ENCODE measurements around the gene PRR18.
"Not testable (repeated sequence)": the region's sequence is repeated elsewhere in the genome, so short reads cannot be mapped to it uniquely, and the experiment has no call there.

PRR18 gene, protein sequence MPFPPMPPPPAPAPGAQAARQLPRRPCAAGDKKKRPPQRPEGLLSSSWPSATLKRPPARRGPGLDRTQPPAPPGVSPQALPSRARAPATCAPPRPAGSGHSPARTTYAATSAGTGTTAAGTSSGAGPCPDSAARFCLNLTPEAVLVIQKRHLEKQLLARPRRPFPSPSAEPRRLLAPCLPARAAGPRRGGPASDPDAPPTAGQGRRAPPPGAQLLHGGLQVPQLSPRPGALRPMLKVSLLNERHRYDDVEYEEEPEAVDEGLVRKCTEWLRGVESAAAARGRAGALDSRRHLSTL

DNA sequence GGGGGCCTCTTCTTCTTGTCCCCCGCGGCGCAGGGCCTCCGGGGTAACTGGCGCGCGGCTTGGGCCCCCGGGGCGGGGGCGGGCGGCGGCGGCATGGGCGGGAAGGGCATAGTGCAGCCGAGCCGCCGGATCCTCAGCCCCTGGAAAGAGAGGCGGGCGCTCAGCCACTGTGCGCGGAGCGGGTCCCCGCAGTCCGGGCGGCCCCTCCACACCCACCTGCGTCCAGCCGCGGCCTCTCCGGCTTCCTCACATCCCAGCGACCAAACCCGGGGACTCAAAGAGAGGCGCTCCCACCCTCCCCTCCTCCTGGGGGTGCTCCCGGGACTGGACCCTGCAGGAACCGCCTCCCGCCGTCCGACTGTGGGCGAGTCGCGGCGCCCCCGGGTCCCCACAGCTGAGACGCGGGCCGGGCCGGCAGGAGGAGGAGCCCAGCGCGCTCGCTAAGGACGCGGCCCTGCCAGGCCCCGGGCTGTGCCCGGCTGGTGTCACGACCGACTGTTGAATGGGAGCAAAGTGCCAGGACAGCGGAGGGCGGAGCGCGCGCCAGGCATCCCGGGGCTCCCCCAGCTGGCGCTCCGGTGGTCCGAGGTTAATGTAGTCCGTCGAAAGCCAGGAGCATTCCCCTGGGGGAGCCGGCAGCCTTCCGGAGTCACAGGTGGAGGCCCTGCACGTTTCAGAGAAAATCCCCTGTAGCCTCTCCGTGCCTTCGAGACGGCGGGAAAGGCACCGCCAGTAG lies at the start of gene PRR18:
PRR18 (minus strand) TSS at position 360 of the 736 bp plus-strand sequence; CDS start at position 110, 250 bp downstream.
- DNase-seq (ENCODE audit: low read depth in 3 of 3), result no peak

DNA sequence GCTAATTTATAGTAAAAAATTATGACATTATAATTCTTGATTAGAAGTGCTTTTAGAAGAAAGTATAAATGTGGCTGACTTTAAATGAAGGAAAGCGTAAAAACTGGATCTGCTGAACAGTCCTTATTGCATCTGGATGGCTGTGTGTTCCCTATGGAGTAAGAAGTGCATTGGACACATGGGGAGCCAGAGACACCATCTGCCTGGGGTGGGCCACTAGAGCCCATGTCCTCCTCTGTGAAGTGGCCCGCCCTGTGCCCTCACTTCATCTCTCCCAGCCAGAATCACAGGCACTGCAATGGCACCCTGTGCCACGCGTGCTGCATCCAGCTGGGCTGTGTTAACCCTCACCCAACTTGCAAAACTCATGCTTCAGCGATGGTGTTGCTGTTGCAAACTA lies 47.4 kb upstream of the PRR18 start:
- DNase-seq (ENCODE audit: low read depth in 3 of 3), result no peak

DNA sequence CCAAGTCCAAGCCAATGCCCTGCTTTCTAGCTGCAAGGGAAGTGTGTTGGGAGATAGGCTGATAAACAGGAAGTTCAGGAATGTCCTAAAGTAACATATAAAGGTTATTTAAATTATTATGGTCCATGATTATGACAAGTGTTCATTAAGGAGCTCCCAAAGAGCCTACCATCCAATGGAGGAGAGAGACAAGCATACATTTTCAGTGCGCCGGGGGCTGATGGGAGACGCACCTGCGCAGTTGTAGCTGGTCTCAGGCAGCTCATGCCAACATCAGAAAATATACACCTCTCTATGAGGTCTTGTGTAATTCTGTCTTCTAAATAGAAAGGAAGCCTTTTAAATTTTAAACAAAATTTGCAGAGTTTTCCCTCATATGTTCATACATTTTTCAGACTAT lies 46.8 kb upstream of the PRR18 start:
- no peak for DNase-seq (ENCODE audit: low read depth in 3 of 3)

DNA sequence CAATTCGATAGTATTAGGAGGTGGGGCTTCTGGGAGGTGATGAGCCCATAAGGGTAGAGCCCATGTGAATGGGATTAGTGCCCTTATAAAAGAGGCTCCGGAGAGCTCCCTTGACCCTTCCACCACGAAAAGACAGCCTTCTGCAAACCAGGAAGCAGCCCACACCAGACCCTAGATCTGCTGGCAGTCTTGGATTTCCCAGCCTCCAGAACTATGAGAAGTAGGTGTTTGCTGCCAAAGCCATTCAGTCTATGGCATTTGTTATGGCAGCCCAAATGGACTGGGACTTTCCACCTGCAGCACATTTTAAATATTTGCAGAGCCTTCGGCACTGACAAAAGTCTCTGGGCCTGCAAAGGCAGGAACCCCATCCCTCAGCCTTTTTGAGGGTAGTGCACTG lies 46.0 kb upstream of the PRR18 start:
- DNase-seq (ENCODE audit: low read depth in 3 of 3), result no peak

DNA sequence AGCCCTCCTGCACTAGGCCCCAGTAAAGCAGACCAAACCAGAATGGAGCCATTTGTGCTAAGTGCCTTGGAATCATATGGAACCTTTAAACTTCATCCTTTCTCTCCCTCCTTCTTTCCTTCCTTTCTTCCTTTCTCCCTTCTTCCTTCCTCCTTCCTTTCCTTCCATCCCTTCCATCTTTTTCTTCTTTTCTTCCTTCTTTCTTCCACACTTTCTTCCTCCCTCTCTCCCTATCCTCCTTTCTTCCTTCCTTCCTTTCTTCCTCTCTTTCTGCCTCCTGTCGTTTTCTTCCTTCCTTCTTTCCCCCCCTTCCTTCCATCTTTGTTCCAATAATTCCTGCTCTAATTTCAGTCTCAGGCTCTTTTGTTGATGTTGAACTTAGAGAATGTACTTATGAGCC lies 45.3 kb upstream of the PRR18 start:
- no peak for DNase-seq (ENCODE audit: low read depth in 3 of 3)

DNA sequence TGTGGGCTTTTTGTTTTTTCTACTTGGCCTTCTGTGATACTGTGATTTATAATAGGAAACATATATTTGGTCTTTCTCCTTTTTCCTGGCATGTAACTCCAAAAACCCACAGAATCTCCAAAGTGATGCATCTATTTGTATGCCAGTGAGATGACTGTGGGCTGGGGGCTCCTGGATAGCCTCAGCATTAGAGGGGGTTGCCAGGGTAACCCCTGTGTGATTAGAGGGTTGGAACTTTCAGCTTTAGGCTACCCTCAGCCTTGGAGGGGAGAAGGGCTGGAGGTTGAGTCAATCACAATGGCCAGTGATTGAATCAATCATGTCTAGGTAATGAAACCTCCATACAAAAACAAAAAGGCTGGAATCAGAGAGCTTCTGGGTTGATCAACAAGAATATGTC lies 44.7 kb upstream of the PRR18 start:
- no peak for DNase-seq (ENCODE audit: low read depth in 3 of 3)

DNA sequence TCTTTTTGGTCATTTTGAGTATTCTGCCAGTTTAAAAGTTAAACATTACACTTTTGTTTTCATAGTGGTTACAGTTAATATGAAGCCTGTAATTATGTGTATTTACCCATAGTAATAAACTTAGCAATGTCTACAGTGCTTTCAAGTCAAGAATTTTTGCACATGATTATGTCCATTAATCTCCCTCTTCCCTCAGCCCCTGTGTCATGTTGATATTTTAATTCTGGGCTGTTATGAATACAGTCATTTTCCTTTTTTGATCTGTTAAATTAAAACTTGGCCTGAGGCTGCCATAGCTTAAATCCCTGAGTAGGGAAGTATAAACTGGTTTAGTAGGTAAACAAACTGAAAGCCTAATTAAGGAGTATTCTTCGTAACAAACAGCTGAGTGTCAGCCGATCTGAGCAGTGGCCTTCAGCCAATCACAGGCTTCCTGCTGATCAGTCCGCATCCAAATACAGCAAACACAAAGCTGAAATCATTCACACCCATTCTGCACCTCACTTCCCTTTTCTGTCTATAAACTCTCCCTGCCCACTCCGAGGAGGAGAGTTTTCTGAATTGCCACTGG lies 43.6 kb upstream of the PRR18 start:
- DNase-seq (ENCODE audit: low read depth in 3 of 3), result no peak

DNA sequence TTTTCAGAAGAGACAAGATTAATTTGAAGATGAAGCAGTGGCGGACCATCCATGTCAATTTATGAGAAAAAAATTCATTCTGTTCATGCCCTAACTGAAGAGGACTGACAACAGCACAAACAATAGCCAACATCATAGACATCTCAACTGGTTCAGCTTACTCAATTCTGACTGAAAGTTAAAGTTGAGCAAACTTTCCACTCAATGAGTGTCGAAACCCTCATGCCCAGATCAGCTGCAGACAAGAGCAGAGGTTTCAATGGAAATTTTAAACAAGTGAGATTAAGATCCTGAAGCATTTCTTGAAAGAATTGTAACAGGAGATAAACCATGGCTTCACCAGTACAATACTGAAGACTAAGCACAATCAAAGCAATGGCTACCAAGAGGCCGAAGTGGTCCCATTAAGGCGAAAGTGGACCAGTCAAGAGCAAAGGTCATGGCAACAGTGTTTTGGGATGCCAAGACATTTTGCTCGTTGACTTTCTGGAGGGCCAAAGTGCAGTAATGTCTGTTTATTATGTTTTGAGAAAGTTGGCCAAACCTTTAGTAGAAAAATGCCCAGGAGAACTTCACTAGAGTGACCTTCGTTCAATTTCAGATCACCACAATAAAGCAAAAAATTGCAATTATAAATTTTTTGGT lies 40.2 kb upstream of the PRR18 start:
- no peak for DNase-seq (ENCODE audit: low read depth in 3 of 3)

DNA sequence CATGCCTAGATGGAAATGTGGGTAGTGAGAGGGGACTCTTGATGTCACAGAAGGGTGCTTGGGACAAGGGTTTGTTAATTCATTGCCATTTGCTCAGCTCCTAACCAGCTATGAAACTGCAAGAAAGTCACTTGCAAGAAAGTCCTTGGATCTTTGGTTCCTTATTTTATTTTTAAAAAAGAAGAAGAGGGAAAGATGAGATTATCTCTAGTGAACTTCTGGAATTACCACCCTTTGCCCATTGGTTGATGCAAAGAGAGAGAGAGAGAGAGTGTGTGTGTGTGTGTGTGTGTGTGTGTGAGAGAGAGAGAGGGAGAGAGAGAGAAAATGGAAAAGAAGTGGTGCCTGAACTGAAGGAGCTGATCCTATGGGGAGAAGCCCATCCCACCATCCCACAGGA lies 38.8 kb upstream of the PRR18 start:
- no peak for DNase-seq (ENCODE audit: low read depth in 3 of 3)

DNA sequence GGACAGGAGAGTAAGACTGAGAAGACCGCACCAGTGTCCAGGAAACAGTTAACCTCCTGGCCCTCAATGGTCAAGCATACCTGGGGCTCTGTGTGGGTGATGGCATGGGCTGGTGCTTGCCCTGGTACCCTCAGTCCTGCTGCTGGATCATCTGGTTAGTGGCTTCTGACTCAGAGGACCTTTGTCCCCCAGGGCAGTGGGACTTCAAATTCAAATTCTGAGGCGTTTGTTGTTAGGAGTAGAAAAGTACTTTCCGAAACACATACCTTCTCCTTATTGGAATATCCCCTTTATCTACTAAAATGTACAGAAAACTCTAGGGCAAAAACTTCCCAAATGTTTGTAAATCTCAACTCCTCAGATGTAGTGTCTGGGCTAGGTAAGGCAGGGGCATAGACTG lies 38.3 kb upstream of the PRR18 start:
- DNase-seq (ENCODE audit: low read depth in 3 of 3), result no peak

DNA sequence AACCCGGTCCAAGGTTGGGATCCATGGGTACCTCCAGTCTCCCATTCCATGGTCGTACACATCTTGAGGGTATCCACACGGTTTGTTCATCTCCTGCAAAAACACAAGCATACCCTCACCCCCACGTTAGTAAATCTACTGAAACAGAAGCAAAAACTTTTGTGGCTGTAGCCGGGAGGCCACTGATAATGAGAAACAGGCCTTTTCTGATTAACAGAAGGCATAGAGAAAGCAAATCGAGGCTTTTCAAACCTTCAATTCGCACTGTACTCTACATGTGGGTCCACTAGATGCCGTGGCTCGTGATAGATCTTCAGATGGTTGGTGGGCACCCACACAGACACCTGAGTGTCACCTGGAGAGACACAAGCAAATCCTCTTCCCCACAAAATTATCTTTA lies 37.5 kb upstream of the PRR18 start:
- DNase-seq (ENCODE audit: low read depth in 3 of 3), result not testable (repeated sequence)

DNA sequence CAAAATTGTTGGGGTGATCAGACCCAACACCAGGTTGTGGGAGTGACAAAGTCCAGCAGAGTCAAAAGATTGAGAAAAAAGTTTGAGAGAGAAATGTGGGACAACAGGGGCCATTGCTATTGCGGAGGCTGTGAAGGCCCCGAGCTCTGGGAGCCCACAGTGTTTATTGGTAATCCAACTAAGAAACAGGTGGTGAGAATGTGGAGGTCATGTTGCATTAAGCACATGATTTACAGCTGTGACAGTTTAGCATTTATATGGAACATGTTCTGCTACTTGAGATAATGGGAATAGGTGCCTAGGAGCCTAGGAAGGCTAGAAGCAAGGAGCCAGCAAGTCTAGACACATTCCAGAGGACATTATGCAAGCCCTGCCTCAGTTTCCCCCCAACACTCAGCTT lies 36.7 kb upstream of the PRR18 start:
- not testable (repeated sequence) for DNase-seq (ENCODE audit: low read depth in 3 of 3)

DNA sequence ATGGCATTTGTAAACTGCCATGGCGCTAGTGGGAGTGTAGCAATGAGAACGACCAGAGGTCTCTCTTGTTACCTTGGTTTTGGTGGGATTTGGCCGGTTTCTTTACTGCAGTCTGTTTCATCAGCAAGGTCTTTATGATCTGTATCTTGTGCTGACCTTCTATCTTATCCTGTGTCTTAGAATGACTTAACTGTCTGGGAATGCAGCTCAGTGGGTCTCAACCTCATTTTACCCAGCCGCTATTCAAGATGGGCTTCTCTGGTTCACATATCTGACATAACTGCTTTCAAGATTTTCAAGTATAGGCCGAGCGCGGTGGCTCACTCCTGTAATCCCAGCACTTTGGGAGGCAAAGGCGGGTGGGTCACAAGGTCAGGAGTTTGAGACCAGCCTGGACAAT lies 36.0 kb upstream of the PRR18 start:
- no peak for DNase-seq (ENCODE audit: low read depth in 3 of 3)

DNA sequence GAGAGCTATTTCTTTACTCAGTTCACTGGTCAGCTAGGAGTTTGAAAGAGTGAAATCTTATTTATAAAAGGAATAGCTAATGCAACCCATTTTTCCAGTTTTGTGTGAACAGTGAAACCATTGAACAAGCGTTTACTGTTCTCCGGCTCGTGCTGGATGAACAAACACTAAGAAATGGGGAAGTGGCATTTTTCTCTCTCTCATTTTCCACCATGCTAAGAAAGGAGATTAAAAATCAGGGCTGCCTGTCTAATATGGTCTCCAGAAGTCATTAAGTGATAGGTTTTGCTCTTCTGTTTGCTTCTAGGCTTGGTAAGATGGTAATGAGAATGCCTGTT lies 34.9 kb upstream of the PRR18 start:
- no peak for DNase-seq (ENCODE audit: low read depth in 3 of 3)

DNA sequence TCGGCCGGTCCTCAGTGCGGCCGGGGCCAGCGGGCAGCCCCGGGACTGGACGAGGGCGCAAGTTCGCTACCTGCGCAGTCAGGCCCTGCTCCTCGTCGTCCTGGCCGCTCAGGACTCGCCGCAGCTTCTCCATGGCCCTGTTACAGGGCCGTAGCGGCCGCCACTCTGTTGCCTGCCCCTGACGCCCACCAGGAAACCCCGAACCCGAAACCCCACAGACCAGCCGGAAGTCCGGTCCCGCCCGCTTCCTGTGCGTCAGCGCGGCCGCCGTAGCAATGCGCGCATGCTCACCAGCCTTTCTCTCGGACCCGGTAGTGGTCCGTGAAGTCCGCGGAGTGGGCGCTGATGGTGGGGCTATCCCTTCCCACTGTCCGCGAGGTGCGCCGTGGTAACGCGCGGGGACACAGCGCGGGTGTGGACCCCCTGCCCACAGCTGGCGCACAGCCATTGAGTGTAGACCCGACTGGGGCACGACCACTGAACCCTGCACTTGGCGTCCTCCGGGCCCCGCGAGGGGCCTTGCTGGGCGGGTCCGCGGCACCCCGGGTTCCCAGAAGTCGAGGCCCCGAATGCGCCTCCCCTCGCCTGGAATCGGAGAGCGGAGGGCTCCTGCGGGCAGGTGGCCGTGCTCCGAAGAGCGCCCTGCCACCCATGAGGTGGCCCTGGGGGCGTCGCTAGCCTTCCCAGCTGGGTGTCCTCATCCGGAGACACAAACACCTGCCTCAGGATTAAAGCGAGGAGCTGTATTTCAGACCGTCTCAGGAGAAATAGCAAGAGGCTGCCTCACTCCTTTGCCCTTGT lies 34.4 kb upstream of the PRR18 start, which contains the start of gene SFT2D1:
SFT2D1 (minus strand) TSS at position 197 of the 801 bp plus-strand sequence; CDS start at position 133, 64 bp downstream.
- peak; percentile 56 to 72 (median 66) for DNase-seq (ENCODE audit: low read depth in 3 of 3)

DNA sequence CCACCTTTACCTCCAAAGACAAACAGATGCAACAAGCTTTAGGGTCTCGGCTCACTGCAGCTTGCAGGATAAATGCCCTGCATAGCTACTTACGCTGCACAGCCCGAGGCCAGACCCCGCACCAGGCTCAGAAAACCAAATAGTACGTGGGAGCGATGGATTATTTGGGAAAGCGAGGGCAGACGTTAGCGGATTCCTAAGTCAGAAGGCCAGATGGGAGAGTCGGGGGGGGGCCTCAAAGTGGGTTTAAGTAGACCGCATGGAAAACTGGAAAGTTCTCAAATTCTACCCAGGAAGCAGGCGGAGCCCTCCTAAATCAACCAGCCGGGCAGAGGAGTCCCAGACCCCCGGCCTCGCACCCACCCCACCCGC lies 33.8 kb upstream of the PRR18 start:
- DNase-seq (ENCODE audit: low read depth in 3 of 3), result no peak

DNA sequence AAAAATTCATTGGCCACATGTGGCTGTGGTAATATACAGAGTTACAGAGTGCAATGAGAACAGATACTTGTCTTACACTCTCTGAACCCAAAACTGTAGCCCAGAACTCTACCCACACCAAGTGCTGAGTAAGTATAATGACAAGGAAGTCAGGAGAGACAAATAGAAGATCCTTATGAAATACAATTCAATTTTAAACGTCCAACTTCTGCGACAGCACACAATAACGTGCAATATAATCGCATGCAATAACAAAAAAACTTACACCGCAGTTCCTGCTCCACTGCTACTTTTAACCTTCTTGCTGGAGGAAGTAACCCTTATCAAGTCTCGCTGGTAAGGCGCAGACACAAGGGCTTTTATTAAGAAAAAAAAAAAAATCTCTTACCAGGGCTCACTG lies 33.3 kb upstream of the PRR18 start:
- DNase-seq (ENCODE audit: low read depth in 3 of 3), result no peak

DNA sequence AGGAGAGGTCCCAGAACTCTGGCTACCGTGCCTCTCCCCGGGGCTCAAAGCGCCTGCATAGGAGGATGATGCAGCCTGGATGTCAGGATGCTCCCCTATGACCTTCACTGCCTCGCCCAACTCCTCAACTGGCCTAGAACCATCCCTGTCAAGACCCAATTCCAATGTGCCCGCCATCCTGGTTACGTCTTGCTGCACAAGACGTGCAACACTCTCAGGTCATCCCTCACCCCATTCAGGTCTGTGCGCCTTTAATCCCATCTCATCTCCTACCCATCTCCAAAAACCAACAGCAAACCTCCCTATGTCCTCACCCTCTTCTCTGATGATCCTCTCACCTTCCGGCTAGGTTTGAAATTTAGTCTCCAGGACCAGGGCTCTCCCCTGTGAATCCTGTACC lies 30.7 kb upstream of the PRR18 start:
- DNase-seq (ENCODE audit: low read depth in 3 of 3), result no peak

DNA sequence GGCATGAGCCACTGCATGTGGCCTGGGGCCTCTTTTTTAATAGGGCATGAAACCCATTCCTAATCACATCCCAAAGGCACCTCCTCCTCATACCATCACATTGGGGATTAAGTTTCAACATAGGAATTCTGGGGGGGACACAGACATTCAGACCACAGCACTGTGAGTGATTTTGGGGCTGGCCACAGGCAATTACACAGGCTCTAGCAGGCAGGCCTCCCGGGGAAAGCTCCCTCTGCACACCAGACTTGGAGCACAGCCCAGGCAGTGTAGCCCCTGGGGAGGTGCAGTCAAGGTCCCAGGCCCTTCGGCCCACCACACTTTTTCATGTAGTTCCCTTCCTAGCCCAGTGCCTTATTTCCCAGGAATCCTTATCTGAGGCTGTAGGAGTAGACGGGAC lies 28.7 kb upstream of the PRR18 start:
- DNase-seq (ENCODE audit: low read depth in 3 of 3), result no peak

DNA sequence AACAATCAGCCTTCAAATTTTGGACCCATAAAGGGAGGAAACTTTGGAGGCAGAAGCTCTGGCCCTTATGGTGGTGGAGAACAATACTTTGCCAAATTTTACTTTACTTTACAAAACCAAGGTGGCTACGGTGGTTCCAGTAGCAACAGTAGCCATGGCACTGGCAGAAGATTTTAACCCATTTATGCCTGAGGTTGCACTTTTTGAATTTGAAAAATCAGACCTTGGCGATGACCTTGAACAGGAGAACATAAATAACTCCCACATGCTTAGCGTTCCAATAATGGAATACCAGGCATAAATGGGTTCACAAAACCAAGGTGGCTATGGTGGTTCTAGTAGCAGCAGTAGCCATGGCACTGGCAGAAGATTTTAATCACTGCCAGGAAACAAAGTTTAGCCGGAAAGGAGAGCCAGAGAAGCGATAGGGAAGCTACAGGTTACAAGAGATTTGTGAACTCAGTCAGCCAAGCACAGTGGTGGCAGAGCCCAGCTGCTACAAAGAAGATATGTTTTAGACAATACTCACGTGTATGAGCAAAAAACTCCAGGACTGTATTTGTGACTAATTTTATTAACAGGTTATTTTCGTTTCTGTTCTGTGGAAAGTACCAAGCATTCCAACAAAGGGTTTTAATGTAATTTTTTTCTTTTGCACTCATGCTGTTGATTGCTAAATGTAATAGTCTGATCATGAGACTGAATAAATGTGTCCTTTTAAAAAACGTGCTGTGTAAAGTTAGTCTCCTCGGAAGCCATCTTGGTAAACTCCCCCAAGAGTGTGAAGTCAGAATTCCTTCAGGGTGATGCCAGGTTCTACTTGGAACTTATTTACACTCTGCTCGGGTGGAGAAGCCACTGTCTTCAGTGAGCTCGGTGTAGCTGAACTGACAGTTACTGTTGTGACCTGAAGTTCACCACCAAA lies 27.4 kb upstream of the PRR18 start:
- DNase-seq (ENCODE audit: low read depth in 3 of 3), result no peak

DNA sequence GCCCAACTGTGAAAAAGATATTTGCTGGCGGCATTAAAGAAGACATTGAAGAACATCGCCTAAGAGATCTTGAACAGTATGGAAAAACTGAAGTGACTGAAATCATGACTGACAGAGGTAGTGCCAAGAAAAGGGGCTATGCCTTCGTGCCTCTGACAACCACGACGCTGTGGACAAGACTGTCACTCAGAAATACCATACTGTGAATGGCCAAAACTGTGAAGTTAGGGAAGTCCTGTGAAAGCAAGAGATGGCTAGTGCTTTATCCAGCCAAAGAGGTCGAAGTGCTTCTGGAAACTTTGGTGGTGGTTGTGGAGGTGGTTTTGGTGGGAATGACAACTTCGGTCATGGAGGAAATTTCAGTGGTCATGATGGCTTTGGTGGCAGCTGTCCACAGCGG lies 26.7 kb upstream of the PRR18 start:
- no peak for DNase-seq (ENCODE audit: low read depth in 3 of 3)
